ENCODE data around the gene USP54.

USP54 gene

GRCh38 chr10:73561192-73561591, 29.9 kb downstream of the USP54 start:
- no peak overlapping the region for H3K4me3 ChIP-seq (ENCODE audit: low read length)
- no peak for DNase-seq (ENCODE audit: low read depth)
- TF ChIP-seq, protein P1, sequence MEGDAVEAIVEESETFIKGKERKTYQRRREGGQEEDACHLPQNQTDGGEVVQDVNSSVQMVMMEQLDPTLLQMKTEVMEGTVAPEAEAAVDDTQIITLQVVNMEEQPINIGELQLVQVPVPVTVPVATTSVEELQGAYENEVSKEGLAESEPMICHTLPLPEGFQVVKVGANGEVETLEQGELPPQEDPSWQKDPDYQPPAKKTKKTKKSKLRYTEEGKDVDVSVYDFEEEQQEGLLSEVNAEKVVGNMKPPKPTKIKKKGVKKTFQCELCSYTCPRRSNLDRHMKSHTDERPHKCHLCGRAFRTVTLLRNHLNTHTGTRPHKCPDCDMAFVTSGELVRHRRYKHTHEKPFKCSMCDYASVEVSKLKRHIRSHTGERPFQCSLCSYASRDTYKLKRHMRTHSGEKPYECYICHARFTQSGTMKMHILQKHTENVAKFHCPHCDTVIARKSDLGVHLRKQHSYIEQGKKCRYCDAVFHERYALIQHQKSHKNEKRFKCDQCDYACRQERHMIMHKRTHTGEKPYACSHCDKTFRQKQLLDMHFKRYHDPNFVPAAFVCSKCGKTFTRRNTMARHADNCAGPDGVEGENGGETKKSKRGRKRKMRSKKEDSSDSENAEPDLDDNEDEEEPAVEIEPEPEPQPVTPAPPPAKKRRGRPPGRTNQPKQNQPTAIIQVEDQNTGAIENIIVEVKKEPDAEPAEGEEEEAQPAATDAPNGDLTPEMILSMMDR (conservative IDR thresholded peaks at IDR 0.05; ENCODE audit: low read length): no peak

- DNase-seq (ENCODE audit: low read depth): no peak
- TF ChIP-seq, protein P1 (conservative IDR thresholded peaks at IDR 0.05; ENCODE audit: low read length): no peak
- H3K4me3 ChIP-seq (ENCODE audit: low read length): no peak overlapping the region
Observed at GRCh38 chr10:73559590-73559989, 31.6 kb downstream of the USP54 start.

GRCh38 chr10:73556855-73557254, 34.3 kb downstream of the USP54 start:
- no peak overlapping the region for H3K4me3 ChIP-seq (ENCODE audit: low read length)
- TF ChIP-seq, protein P1 (conservative IDR thresholded peaks at IDR 0.05; ENCODE audit: low read length): no peak
- DNase-seq (ENCODE audit: low read depth): no peak

DNA sequence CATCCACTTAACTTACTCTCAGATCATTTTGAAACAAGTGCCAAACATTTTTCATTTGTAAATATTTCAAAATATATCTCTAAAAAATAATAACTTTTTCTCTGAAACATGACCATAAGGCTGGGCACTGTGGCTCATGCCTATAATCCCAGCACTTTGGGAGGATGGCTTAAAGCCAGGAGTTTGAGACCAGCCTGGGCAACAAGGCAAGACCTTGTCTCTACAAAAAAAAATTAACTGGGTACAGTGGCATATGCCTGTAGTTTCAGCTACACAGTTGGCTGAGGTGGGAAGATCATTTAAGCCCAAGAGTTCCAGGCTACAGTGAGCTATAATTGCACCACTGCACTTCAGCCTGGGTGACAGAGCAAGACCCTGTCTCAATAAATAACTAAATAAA, 36.4 kb downstream of the USP54 start:
- DNase-seq (ENCODE audit: low read depth): no peak
- H3K4me3 ChIP-seq (ENCODE audit: low read length): no peak overlapping the region
- TF ChIP-seq, protein P1 (conservative IDR thresholded peaks at IDR 0.05; ENCODE audit: low read length): no peak

- TF ChIP-seq, protein P1 (conservative IDR thresholded peaks at IDR 0.05; ENCODE audit: low read length): no peak
- H3K4me3 ChIP-seq (ENCODE audit: low read length): no peak overlapping the region
- no peak for DNase-seq (ENCODE audit: low read depth)
Observed at GRCh38 chr10:73553761-73554160, 37.4 kb downstream of the USP54 start.

DNA sequence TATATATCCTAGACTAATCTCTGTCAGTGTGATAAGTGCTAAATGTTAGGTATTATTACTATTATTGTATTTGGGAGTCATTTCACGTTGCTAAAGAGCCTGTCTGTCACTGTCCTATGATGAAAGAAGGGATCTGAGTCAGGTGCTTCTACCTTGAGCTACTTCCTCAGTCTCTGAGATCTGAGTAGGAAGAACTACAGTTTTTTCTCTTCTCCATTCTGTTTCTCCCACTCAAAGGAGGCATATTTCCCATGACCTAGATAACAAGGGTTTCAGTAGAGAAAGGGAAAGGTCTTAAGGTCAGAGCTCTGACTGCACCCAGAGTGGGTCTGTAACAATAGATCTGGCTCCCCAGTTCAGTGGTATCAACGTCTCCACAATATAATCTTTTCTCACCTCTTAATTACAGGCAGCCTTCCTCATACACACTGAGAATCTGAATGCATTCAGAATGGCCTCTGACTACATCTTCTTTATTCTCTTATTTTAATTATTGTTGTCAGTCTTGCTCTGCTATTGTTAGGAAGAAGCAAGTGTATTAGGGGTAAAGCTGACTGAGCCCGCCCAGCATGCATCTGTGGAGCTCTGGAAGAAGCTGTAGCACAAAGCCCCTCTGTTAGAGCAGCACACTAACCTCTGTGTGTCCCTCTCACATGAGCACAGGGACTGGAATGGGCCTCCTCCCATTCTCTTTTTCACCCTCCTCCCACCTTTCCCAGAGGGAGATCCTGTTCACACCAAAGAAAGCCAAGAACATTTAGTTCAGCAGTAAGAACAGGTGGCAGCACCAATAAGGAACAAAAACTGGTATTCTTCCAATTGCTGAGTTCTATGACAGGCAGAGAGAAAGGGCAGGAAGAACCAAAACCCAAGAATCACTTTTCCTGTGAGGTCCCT, 38.1 kb downstream of the USP54 start:
- TF ChIP-seq, protein P1 (conservative IDR thresholded peaks at IDR 0.05; ENCODE audit: low read length): no peak
- no peak overlapping the region for H3K4me3 ChIP-seq (ENCODE audit: low read length)
- no peak for DNase-seq (ENCODE audit: low read depth)

- no peak overlapping the region for H3K4me3 ChIP-seq (ENCODE audit: low read length)
- no peak for DNase-seq (ENCODE audit: low read depth)
Observed at GRCh38 chr10:73551515-73551914, 39.6 kb downstream of the USP54 start.

More at GRCh38 chr10:73551515-73551914, 39.6 kb downstream of the USP54 start:
- TF ChIP-seq, protein P1 (conservative IDR thresholded peaks at IDR 0.05; ENCODE audit: low read length): no peak
